Measurements from ENCODE around the gene LDHD.

LDHD gene

GRCh38 chr16:75065521-75066149, 50.9 kb downstream of the LDHD start:
- H3K4me1 ChIP-seq (ENCODE audit: control insufficient read depth, insufficient read depth, low read length, unreplicated experiment) = no peaks in the 10 kb centered on the region
- no peaks in the 10 kb centered on the region for H3K36me3 ChIP-seq (ENCODE audit: insufficient read depth, low read length)
- peaks cover 27% of the 10 kb centered on the region for H3K79me2 ChIP-seq (ENCODE audit: control insufficient read depth, insufficient read depth, low read length, unreplicated experiment)
- H3K27ac ChIP-seq (ENCODE audit: low read depth, low read length) = no peak overlapping the region
- no peak overlapping the region for H3K4me3 ChIP-seq (ENCODE audit: low read depth, low read length)
- H3K27me3 ChIP-seq (ENCODE audit: insufficient read depth, low read length) = no peaks in the 10 kb centered on the region
- no peak overlapping the region for H2AFZ ChIP-seq (ENCODE audit: low read length, unreplicated experiment)

GRCh38 chr16:75065149-75065505, 51.5 kb downstream of the LDHD start:
- no peaks in the 10 kb centered on the region for H3K27me3 ChIP-seq (ENCODE audit: insufficient read depth, low read length)
- H3K4me3 ChIP-seq (ENCODE audit: low read depth, low read length) = no peak overlapping the region
- H3K4me1 ChIP-seq (ENCODE audit: control insufficient read depth, insufficient read depth, low read length, unreplicated experiment) = no peaks in the 10 kb centered on the region
- no peaks in the 10 kb centered on the region for H3K36me3 ChIP-seq (ENCODE audit: insufficient read depth, low read length)
- H3K79me2 ChIP-seq (ENCODE audit: control insufficient read depth, insufficient read depth, low read length, unreplicated experiment) = peaks cover 27% of the 10 kb centered on the region
- H3K27ac ChIP-seq (ENCODE audit: low read depth, low read length) = no peak overlapping the region
- H2AFZ ChIP-seq (ENCODE audit: low read length, unreplicated experiment) = no peak overlapping the region

- Histone ChIP-seq H3K79me2 (ENCODE audit: control insufficient read depth, insufficient read depth, low read length, unreplicated experiment) (peaks cover 27% of the 10 kb centered on the region), H2AFZ (ENCODE audit: low read length, unreplicated experiment) (no peak overlapping the region), H3K4me1 (ENCODE audit: control insufficient read depth, insufficient read depth, low read length, unreplicated experiment) (no peaks in the 10 kb centered on the region), H3K27me3 (ENCODE audit: insufficient read depth, low read length) (no peaks in the 10 kb centered on the region), H3K36me3 (ENCODE audit: insufficient read depth, low read length) (no peaks in the 10 kb centered on the region), H3K4me3 (ENCODE audit: low read depth, low read length) (no peak overlapping the region), H3K27ac (ENCODE audit: low read depth, low read length) (no peak overlapping the region)
Observed at GRCh38 chr16:75064403-75065148, 52.0 kb downstream of the LDHD start.

GRCh38 chr16:75063549-75064088, 53.0 kb downstream of the LDHD start:
- Histone ChIP-seq H3K79me2 (ENCODE audit: control insufficient read depth, insufficient read depth, low read length, unreplicated experiment) (peaks cover 27% of the 10 kb centered on the region), H3K4me1 (ENCODE audit: control insufficient read depth, insufficient read depth, low read length, unreplicated experiment) (no peaks in the 10 kb centered on the region), H3K4me3 (ENCODE audit: low read depth, low read length) (no peak overlapping the region), H3K27me3 (ENCODE audit: insufficient read depth, low read length) (no peaks in the 10 kb centered on the region), H3K27ac (ENCODE audit: low read depth, low read length) (no peak overlapping the region), H3K36me3 (ENCODE audit: insufficient read depth, low read length) (no peaks in the 10 kb centered on the region), H2AFZ (ENCODE audit: low read length, unreplicated experiment) (no peak overlapping the region)

GRCh38 chr16:75062976-75063346, 53.6 kb downstream of the LDHD start:
- Histone ChIP-seq H3K4me3 (ENCODE audit: low read depth, low read length) (no peak overlapping the region), H3K27ac (ENCODE audit: low read depth, low read length) (no peak overlapping the region), H3K36me3 (ENCODE audit: insufficient read depth, low read length) (no peaks in the 10 kb centered on the region), H3K4me1 (ENCODE audit: control insufficient read depth, insufficient read depth, low read length, unreplicated experiment) (no peaks in the 10 kb centered on the region), H3K79me2 (ENCODE audit: control insufficient read depth, insufficient read depth, low read length, unreplicated experiment) (peaks cover 32% of the 10 kb centered on the region), H2AFZ (ENCODE audit: low read length, unreplicated experiment) (no peak overlapping the region), H3K27me3 (ENCODE audit: insufficient read depth, low read length) (no peaks in the 10 kb centered on the region)

GRCh38 chr16:75062135-75062975, 54.2 kb downstream of the LDHD start:
- no peak overlapping the region for H3K4me3 ChIP-seq (ENCODE audit: low read depth, low read length)
- H2AFZ ChIP-seq (ENCODE audit: low read length, unreplicated experiment) = no peak overlapping the region
- peaks cover 33% of the 10 kb centered on the region for H3K79me2 ChIP-seq (ENCODE audit: control insufficient read depth, insufficient read depth, low read length, unreplicated experiment)
- no peaks in the 10 kb centered on the region for H3K27me3 ChIP-seq (ENCODE audit: insufficient read depth, low read length)
- no peaks in the 10 kb centered on the region for H3K4me1 ChIP-seq (ENCODE audit: control insufficient read depth, insufficient read depth, low read length, unreplicated experiment)
- no peaks in the 10 kb centered on the region for H3K36me3 ChIP-seq (ENCODE audit: insufficient read depth, low read length)
- no peak overlapping the region for H3K27ac ChIP-seq (ENCODE audit: low read depth, low read length)
